ENCODE results near the gene AGPS. TPM values are rescaled to one million over a fixed set of nuclear protein-coding genes. Genes with fewer than 3 reads are reported as not detected.

AGPS gene
- total and polyA plus RNA-seq, 2 of the 13 experiments (the other 11 are each of a cell fraction or from before 2014, with no cell fraction given): 39.4 to 99.0 TPM

DNA sequence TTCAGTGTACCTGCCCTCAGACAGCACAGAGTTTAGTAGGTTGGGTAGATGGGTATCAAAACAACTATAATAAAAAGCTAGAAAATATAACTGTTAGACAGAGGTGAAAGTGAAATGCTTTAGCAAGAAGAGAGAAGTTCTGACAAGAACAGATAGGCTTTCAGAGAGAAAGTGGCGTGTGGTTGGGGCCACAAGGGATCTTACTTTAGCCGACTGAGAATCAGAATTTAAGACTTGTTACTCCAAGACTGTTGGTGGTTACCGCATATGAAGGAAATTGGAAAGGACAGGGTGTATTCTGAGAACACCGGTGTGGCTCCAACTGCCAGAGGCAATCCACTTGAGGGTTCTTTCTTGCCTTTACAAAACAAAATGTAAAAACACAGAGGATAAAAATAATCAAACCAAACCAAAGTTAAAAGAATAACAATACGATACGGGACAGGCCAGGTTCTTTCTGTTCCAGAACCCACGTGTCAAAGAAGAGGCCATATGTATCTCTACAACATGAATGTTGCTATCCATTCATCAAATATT, 44.4 kb upstream of the AGPS start:
- no TSS peak for BruUV-seq (replicated peaks)
- Histone ChIP-seq H3K9ac (ENCODE audit: insufficient read depth, low read depth, low read length) (no peak overlapping the region), H3K27ac (ENCODE audit: extremely low read length, insufficient read depth, low read length) (peak overlapping the region; percentile 10), H4K20me1 (ENCODE audit: insufficient read depth, low read length) (no peaks in the 10 kb centered on the region), H2AFZ (ENCODE audit: low read length) (no peak overlapping the region), H3K79me2 (ENCODE audit: insufficient read depth, low read length) (no peaks in the 10 kb centered on the region), H3K4me1 (ENCODE audit: insufficient read depth, low read length) (peaks cover 62% of the 10 kb centered on the region), H3K4me2 (ENCODE audit: low read depth, low read length) (peak overlapping the region; percentile 15), H3K4me3 (replicated peaks in 1 of 3; ENCODE audit: insufficient read depth in 1 of 3, low read depth in 2 of 3, low read length in 3 of 3) (no peak overlapping the region), H3K27me3 (ENCODE audit: control insufficient read depth in 1 of 2, insufficient read depth in 2 of 2, low read length in 2 of 2) (no peaks in the 10 kb centered on the region), H3K36me3 (replicated peaks in 1 of 2; ENCODE audit: control insufficient read depth in 1 of 2, insufficient read depth in 2 of 2, low read length in 2 of 2) (no peaks in the 10 kb centered on the region), H3K9me3 (ENCODE audit: low read length) (no peaks in the 10 kb centered on the region)
- DNase-seq (ENCODE audit: low spot score): no peak
- POLR2A ChIA-PET: no interaction called here
- in situ Hi-C loops (cut with HindIII; ENCODE audit: extremely low pct_ligation_motif_present, low pct_unique_long_range_greater_than_20kb): no loop called here
- no peak for FAIRE-seq
- 89% methylated on average over 7 of the region's 7 CpGs for WGBS (ENCODE audit: low lambda C conversion rate)
- intact Hi-C loops (cut with micrococcal nuclease; ENCODE audit: unreplicated experiment): no loop called here
- ATAC-seq: no peak
- CTCF ChIA-PET (ENCODE audit: low intra/inter-chr PET ratio, low total read pairs): no interaction called here
- TF ChIP-seq ADNP (CRISPR knock-in tag; IDR thresholded peaks at IDR 0.05) (no peak), RBM22 (optimal IDR thresholded peaks at IDR 0.05; ENCODE audit: low read length) (no peak), DZIP1 (CRISPR knock-in tag; IDR thresholded peaks at IDR 0.05) (no peak), BCLAF1 (IDR thresholded peaks at IDR 0.05) (no peak), STAT5B (CRISPR knock-in tag; IDR thresholded peaks at IDR 0.05) (no peak), CBFB (CRISPR knock-in tag; IDR thresholded peaks at IDR 0.05) (no peak), NCOA5 (CRISPR knock-in tag; IDR thresholded peaks at IDR 0.05) (no peak), ZNF367 (CRISPR knock-in tag; IDR thresholded peaks at IDR 0.05; ENCODE audit: borderline replicate concordance) (no peak), ZBTB42 (CRISPR knock-in tag; IDR thresholded peaks at IDR 0.05) (no peak), MAFF (IDR thresholded peaks at IDR 0.05; ENCODE audit: low read depth, low read length) (no peak), KLF11 (CRISPR knock-in tag; IDR thresholded peaks at IDR 0.05) (no peak), HIC2 (CRISPR knock-in tag; IDR thresholded peaks at IDR 0.05; ENCODE audit: low read depth) (no peak), U2AF1 (optimal IDR thresholded peaks at IDR 0.05; ENCODE audit: low read depth, low read length) (no peak), ZMYM3 (CRISPR knock-in tag; IDR thresholded peaks at IDR 0.05) (no peak), NFIC (IDR thresholded peaks at IDR 0.05; ENCODE audit: low read length) (no peak), GTF3A (CRISPR knock-in tag; conservative IDR thresholded peaks at IDR 0.05) (no peak), HES4 (CRISPR knock-in tag; IDR thresholded peaks at IDR 0.05; ENCODE audit: borderline replicate concordance) (no peak)
- TF ChIP-seq, protein P1, sequence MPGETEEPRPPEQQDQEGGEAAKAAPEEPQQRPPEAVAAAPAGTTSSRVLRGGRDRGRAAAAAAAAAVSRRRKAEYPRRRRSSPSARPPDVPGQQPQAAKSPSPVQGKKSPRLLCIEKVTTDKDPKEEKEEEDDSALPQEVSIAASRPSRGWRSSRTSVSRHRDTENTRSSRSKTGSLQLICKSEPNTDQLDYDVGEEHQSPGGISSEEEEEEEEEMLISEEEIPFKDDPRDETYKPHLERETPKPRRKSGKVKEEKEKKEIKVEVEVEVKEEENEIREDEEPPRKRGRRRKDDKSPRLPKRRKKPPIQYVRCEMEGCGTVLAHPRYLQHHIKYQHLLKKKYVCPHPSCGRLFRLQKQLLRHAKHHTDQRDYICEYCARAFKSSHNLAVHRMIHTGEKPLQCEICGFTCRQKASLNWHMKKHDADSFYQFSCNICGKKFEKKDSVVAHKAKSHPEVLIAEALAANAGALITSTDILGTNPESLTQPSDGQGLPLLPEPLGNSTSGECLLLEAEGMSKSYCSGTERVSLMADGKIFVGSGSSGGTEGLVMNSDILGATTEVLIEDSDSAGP (CRISPR knock-in tag; IDR thresholded peaks at IDR 0.05; ENCODE audit: borderline replicate concordance): no peak
